HG03460 (cell line): ENCODE measurements around the gene MAP3K3.

Experiments used
- ATAC-seq: cut with Tn5 transposase; IDR thresholded peaks from one replicate; pipeline ENCODE4 v1.9.1; 2021; ENCODE audit not compliant: unreplicated experiment

Gene MAP3K3

DNA sequence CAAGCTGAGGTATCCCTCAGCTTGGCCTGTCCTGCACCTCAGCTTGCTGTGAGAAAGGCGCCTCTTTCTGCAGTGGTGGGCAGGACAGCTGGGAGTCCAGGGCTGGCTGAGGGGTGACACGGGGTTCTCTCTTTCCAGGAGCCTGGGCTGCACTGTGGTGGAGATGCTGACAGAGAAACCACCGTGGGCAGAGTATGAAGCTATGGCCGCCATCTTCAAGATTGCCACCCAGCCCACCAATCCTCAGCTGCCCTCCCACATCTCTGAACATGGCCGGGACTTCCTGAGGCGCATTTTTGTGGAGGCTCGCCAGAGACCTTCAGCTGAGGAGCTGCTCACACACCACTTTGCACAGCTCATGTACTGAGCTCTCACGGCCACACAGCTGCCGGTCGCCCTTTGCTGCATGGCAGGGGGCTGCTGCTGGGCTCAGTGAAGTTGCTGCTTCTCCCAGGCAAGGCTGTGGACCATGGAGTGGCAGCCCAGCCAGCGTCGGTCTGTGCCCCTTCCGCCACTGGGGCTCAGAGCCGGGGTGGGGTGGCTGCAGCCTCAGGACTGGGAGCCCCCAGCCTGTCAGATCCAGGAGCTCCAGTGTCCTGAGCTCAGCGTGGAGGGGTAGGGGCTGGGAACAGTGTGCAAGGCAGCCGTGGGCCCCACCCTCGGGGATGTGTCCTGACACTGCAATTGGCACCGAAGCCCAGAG lies 71.3 kb downstream of the MAP3K3 start:
- no peak for ATAC-seq

DNA sequence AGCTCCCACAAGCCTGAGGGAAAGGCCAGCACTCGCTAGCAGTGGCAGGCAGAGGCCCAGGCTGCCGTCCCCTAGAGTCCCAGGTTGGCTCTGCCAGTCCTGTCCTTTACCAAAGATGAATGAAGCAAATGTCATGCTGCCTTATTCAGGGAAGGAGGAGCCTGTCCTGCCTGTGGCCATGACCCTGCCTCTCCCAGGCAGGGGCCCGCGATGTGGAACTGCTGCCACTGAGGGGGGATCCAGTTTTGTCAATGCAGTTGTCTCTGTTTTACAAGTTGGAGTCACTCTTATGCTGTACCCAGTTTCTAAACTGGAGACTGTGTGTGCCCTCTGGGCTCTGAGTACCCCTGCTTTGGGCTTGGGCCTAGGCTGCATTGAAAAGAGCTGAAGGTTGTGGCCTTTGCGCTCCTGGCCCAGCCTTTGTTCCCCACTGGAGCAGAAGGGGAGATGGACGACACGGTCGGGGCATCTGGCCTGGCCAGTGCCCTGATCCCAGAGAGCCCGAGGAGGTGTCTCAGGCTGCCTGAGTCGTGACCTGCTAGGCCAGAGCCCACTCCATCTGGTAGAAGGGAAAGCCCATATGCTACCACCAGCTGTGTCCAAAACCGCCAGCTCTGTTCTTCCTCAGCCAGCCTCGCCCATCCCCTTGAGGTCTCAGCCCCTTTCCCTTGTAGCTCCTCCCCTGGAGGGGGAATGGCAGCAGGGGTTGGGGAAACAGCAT lies 72.2 kb downstream of the MAP3K3 start:
- ATAC-seq, result no peak

DNA sequence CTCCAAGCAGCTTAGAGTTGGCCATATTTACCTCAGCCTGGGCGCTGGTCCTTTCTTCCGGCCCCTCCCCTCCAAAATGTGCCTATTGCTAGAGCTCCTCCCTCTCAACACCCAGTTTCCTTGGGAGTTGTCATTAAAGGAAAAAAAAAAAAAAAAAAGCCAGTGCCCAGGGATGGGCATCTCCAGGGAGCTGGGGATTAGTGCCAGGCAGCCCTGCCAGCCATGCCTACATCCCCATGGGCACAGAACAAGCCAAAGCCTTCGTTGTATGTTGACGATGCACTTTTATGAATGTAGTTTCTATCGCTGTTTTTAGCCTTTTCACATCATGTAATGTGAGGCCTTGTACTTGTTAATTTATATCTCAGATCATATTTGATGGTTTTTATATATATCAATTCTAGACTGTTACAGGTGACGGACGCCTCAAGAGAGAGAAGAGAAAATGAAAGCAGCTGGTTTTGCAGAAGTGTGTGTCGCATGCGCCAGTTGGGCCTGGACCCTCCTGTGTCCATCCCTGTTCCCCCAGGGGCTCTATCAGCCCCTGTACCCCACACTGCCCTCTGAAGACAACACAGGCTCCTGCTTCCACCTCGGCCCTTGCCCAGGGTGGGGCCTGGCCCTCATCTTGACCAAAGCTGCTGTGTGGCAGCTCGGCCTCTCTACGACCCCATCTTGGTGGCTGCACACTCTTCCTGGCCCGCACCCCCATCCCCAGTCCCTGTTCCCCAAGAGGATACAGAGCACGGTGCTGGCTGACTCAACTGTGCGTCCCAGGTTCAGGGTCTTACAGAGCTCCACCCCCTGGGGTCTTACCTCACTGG lies 72.9 kb downstream of the MAP3K3 start:
- no peak for ATAC-seq

DNA sequence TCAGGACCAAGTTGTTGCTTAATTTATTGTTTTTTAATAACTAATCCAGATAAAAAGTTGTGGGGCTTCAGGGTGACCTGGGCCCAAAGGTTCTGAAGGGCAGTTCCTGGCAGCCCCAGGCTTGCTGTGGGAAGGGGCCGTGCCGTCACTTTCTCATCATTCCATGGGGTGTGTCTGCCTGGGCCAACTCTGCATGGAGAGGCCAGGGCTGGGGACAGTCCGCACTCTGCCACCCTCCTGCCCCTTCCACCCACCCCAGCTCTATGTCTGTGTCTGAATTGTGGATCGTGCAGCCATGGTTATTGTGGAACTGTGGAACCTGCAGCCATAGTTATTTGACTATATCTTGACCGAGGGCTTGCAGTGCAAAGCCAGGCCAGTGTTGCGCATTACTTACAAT lies 73.7 kb downstream of the MAP3K3 start:
- no peak for ATAC-seq

DNA sequence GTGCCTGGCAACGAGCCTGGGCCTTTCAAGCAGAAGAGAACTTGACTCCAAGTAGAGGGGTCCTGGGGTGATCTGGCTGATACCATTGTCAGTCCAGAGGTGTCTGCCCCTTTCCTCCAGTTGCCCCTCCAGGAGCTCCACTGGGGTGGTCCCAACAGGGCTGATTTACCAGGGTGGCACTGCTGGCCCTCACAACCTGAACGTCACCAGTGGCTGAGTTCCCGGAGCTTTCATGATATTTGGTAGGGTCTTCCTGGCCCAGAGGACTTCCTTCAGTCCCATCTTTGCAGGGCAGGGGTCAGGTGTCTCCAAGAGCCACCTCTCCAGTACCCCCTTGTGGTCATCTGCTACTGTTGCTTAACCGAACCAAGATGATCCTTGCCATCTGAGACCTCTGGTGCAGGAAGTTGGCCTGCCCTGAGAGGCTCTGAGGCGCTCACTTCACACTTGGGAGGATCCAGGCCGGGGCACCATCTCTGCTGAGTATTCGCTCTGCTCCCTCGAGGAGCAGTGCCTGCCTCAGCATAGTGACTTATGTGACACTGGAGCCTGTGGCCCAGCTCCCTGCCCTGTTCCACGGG lies 74.3 kb downstream of the MAP3K3 start:
- ATAC-seq, result no peak

DNA sequence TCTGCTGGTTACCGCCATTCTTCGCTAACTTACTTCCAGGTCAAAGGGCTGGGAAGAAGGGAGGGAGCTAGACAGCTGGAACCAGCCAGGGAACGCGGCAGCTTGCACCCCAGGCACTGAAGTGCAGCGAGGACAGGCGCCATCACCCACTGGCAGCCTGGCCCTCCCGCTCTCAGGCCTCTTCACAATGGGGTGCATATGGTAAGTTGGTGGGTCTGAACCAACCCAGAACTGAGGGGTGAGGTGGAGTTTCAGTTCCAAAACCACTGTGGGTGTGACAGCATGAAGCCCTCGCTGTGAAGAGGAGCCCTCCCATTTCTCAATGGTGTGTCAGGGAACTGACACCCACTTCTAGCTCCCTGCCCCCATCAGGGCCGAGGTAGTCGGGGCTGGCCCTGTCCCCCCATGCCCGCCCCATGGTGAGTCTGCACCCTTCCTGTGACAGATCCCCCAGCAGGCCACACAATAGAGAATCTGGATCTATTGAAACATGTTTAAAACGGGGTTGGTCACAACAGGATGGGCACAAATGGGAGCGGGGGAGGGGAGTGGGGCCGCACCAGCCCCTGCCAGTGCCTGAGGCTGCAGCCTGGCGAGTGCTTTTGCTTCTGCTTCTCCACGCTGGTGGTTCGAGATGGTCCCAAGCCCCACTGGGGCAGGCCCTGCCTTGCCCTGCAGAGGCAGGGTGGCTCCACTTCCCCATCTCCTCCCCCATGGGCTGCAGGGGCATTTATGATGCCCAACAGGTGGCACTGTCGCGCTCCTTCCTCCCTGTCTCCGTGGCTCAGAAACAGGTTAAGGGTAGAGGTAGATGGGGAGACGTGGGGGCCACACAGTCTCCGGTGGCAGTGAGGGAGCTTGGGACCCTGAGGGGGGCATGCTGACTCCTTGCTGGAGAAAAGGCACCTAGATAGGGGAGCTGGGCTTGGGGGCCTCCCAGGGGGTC lies 75.4 kb downstream of the MAP3K3 start:
- ATAC-seq, result no peak

DNA sequence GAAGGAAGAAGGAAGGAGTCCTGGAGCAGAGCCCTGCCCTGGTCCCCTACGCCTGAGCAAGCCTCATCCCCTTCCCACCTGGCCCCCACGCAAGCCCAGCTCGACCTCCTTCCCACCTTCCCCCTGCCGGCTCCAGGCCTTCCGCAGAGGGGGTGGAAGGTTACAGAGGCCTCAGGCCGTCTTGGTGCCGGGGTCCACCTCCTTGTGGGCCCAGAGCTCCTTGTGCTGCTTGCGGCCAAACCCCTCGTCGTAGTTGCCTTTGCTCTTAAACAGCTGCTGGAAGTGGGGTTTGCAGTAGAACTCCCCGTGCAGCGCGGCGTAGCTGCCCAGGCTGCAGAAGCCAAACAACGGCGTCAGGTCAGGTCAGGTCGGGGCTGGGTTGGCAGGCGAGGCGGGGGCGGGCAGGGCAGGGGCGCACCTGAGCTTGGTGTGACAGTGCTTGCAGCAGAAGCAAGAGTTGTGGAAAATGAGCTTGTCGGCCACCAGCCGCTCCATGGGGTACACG lies 76.2 kb downstream of the MAP3K3 start:
- no peak for ATAC-seq

DNA sequence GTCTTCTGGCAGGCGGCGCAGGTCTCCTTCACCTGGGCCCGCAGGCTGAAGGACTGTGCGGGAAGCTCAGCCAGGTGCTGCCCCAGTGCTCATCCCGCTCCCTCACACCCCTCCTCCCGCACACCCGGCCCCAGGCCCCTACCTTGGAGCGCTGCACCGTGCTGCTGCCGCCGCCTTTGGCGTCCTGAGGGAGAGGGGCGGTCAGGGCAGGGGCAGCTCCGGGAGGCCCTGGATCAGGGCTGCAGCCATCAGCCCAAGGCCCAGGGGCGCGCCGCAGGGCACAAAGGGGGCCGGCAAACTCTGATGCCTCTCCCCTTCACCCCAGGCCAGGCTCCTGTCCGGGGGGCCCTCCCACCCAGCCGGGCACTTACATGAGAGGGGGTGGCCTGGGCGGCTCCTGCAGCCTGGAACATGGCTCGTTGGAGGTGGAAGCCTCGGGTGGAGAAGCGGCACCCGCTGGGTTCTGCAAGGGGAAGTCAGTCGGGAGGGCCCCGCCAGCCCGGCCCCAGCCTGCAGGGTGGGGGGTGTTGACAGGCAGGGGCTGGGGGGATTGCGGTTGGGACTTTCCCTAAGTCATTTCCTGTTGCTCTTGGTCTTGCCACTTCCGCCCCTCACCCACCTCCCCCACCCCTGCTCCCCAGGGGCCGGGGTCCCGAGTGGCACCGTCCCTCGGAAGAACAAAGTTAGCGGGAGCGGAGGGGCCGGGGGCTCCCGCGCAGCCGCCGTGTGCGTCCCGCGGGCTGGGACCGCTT lies 76.8 kb downstream of the MAP3K3 start:
- ATAC-seq, result peak; percentile 31

DNA sequence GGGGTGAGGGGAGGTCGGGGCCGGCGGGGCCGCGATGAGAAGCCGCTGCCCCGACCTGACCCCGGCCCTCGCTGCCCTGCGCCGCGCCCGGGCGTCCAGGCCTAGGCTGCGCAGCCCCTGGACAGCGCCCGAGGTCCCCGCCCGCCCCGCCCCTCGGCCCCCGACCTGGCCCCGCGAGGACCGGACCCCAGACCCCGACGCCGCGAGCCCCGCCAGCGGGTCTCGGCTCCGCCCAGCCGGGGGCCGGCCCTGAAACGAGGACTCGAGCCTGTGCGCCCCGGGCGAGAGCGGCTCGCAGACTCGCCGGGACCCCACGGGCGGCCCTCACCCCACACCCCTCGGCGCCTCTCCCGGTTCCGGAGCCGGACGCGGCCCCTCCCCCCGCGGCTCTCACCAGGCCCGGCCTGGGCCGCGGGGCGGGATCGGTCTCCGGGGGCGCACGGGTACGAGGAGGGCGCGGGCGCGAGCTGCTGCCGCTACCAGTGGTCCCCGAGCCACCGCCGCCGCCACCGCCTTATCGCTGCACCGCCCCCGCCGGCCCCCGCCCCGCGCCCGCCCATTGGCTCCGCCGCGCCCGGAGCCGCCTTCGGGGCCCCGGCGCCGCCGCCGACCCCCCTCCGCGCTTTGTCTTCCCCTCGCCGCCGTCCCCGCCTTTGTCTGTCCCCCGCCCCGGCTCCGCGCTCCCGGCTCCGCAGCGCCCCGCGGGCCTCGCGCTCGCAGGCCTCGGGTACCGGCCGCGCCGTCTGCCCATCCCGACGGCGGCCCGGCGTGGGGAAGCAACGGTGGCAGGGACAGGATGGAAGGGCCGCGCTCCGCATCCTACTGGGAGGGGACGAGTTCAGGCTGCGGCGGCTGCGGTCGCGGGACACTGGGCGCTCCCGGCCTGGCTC lies 77.7 kb downstream of the MAP3K3 start, which contains the start of gene LIMD2:
TSS of gene LIMD2 (minus strand) at position 488 of the 890 bp plus-strand sequence. CDS start 827 bp downstream, outside the sequence.
- ATAC-seq, result peak; percentile 12

DNA sequence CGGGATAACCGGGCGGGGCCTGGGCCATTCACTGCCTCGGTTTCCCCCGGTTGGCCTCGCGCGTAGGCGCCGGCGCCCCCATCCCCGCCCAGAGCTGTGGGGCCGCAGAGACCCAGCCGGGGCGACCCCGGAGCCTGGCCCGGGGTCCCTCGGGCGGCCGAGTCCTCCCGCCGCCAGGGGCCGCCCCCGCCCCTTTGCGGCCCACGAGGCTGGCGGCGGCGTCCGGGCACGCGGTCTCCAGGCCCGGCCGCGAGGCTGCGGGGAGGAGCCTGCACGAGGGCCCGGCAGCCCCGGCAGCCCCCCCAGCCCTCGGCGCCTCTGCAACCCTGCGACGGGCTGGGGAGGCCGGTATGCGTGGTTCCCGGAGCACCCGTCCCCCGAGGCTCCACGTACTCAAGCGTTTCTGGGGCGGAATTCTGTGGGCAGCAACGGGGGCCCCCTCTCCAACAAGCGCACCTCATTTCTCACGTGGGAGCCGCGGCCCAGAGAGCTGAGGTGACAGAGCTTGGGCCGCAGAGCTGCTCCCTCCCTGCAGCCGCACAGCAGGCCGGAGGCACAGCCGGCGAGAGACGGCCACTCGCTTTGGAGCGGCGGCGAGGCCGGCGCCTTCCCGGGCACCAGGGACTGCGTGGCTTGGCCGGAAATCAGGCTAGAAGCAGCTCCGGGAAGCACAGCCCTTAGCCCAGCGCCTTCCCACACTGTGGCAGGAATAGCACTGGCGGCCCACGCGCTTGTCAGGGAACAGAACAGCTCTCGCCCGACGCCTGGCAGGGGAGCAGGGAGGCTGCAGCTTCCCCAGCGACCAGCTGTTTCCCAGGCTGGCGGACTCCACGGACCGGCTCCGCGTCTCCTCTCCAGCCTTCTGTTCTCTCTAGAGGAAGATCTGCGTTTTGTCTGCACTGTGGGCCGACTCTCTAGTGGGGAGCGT lies 78.6 kb downstream of the MAP3K3 start:
- ATAC-seq, result no peak

DNA sequence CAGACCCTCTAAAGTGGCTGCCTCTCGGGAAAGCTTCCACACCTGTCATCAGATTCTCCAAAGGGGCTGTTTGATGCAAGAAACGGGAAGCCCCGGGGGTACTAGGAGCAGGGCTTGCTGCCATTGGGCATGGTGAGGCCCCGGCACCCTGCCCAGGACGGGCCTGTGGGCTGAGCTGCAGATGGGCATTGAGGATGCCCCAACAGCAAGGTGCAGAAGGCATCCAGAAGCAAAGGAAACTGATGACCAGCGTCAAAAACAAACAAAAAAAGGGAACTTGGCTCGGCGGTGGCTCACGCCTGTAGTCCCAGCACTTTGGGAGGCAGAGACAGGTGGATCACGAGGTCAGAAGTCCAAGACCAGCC lies 79.2 kb downstream of the MAP3K3 start:
- ATAC-seq, result no peak

DNA sequence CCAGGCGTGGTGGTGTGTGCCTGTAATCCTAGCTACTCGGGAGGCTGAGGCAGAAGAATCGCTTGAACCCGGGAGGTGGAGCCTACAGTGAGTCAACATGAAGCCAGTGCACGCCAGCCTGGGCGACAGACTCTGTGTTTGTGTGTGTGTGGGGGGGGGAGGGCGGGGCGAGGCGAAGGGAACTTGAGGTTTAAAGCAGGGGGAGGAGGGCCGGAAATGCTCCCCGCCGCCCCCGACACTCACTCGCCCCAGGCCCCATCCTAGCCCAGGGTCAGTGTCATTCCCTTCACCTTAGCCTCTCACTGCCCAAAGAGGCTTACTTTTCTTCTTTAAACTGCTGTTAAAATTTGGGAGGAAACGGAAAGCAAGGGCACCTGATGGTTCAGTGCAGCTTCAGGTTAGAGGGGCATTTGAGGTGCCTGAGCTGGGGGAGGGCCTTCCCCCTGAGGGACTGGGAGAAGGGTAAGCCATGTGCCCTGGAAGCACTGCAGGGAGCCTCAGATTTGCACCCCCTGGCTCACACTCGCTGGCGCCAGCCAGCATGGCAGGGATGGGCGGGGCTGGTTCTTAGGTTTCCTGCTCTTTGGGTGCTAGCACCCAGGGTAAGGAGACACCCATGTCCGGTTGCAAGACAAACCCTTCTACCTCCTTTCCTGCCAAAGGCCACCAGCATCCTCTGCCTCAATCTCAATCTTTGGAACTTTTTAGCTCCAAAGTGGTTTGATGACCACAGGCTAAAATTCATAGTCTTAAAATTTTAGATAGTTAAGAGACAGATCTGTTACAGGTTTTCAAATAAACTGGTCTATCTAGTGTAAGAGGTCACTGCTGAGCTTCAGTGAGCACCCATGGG lies 79.9 kb downstream of the MAP3K3 start:
- ATAC-seq, result no peak

DNA sequence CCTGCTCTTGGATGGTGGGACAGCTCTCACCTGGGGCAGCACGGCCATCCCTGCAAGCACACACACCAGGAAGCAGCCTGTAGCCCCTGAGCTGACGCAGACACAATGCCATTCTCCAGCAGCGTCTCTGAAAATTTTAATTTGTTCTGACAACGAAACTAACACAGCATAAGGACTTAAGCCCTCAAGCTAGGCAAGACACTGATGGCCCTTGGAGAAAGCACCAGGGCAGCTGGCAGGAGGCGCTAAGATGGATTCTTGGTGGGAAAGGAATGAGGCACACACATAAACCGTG lies 80.5 kb downstream of the MAP3K3 start:
- no peak for ATAC-seq

DNA sequence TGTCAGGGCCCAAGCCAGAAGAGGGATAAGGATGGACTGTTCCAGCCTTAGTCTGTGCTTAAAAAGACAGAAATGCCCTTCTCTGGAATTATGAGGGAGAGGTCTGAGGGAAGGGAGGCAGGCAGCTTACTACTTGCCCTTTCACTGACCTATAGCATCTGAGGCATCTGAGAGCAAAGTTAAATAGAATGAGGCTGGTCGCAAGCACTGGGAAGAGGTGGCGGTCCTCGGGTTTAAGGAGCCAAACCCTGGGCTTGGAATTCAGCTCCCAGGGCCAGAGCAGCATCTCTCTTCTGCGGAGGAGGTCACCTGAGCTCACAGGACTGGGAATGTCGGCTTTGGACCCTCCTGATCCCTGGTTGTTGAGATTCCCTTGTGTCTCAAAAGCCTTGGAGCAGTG lies 80.8 kb downstream of the MAP3K3 start:
- ATAC-seq, result no peak

DNA sequence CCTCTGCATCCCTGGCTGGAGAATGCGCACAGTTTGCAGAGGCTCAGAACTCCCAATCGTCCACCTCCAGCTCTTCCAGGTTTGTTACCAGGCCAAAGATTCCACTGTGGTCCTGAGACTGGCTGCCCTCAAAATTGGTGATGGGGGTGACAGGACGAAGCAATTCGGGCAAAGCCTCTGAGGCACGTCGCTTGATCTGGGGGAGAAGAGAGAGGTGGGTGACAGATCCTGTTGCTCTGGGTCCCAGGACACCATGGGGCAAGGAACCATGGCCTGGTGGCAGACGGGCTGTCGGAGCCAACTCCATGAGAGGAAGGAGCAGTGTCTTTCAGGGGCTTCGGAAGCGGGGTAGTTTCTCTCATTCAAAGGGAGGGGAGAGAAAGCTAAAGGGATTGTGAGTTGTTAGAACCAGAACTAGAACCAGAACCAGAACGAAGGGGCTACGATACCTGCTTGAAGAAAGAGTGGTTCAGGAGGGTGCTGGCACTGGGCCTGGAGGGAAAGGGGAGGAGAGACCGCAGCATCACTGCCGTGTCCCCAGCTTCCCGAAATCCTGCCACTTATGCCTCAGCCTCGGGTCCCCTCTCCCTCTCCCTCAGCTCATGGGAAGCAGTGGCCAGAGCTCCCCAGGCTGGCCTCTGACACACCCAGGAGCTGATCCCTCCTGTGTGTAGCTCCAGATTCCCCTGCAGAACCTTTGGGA lies 81.5 kb downstream of the MAP3K3 start:
- no peak for ATAC-seq

DNA sequence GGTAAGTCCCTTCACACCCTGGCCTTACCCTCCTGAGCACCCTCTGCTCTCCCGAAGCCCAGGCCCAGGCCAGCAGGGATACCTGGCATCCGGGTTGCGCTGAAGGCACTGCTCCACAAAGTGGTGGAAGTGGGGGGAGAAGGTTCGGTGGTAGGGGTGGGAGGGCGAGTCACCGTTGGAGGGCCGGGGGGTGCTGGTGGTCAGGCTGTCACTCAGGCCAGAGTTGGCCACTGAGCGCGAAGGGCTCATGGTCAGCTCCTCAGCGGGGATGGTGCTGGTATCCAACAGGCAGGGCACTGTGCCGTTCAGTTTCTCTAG lies 82.0 kb downstream of the MAP3K3 start:
- no peak for ATAC-seq
